Measurements from ENCODE around the gene SLC16A8.

GRCh38 chr22:38082986-38083710, 836 bp downstream of the SLC16A8 start:
- no peak for TF ChIP-seq CTCF (IDR thresholded peaks at IDR 0.05)
- no peak for TF ChIP-seq POLR2A (IDR thresholded peaks at IDR 0.05)
- no peak for TF ChIP-seq POLR2AphosphoS5 (IDR thresholded peaks at IDR 0.05)
- TF ChIP-seq EP300 (IDR thresholded peaks at IDR 0.05; ENCODE audit: low read depth), result no peak
